ENCODE data around the gene TNRC6C. TPM values are rescaled to one million over a fixed set of nuclear protein-coding genes. Genes with fewer than 3 reads are reported as not detected.
A peak's percentile ranks its signal among the peaks of the same experiment; 100 is the strongest.

TNRC6C gene
- total and polyA plus RNA-seq, 2 of the 13 experiments (the other 11 are each of a cell fraction or from before 2014, with no cell fraction given): 0.66 to 4.9 TPM

- TF ChIP-seq NFAT5 (CRISPR knock-in tag; IDR thresholded peaks at IDR 0.05) (no peak), ZBTB1 (CRISPR knock-in tag; IDR thresholded peaks at IDR 0.05; ENCODE audit: borderline replicate concordance) (no peak), KLF15 (CRISPR knock-in tag; IDR thresholded peaks at IDR 0.05; ENCODE audit: borderline replicate concordance) (no peak), SUZ12 (IDR thresholded peaks at IDR 0.05; ENCODE audit: low read depth, low read length) (no peak), ZNF737 (CRISPR knock-in tag; IDR thresholded peaks at IDR 0.05; ENCODE audit: borderline replicate concordance) (no peak), LBX2 (CRISPR knock-in tag; IDR thresholded peaks at IDR 0.05; ENCODE audit: borderline replicate concordance) (no peak), ZNF496 (CRISPR knock-in tag; IDR thresholded peaks at IDR 0.05; ENCODE audit: insufficient replicate concordance) (no peak), ZNF276 (CRISPR knock-in tag; IDR thresholded peaks at IDR 0.05; ENCODE audit: low read depth) (no peak), ZNF253 (CRISPR knock-in tag; IDR thresholded peaks at IDR 0.05; ENCODE audit: borderline replicate concordance) (no peak), NKX3-1 (CRISPR knock-in tag; IDR thresholded peaks at IDR 0.05) (no peak), SMAD3 (CRISPR knock-in tag; IDR thresholded peaks at IDR 0.05) (peak; percentile 64; the same call in 1 of the 2 replicates), SP5 (CRISPR knock-in tag; IDR thresholded peaks at IDR 0.05; ENCODE audit: borderline replicate concordance, low read depth) (peak; percentile 33; the same call in 1 of the 2 replicates), MED8 (CRISPR knock-in tag; IDR thresholded peaks at IDR 0.05; ENCODE audit: insufficient replicate concordance) (no peak), ZBTB44 (CRISPR knock-in tag; IDR thresholded peaks at IDR 0.05) (no peak), ZKSCAN8 (CRISPR knock-in tag; IDR thresholded peaks at IDR 0.05; ENCODE audit: borderline replicate concordance) (no peak), HNF4G (IDR thresholded peaks at IDR 0.05; ENCODE audit: borderline replicate concordance, low read depth, low read length) (no peak), HNF4G (CRISPR knock-in tag; IDR thresholded peaks at IDR 0.05; ENCODE audit: borderline replicate concordance, low read depth) (0 out of 2 replicates have a peak, but pooled peaks have one; percentile 22), MXD4 (CRISPR knock-in tag; IDR thresholded peaks at IDR 0.05) (peak; percentile 59; the same call in 1 of the 2 replicates), ZNF766 (CRISPR knock-in tag; IDR thresholded peaks at IDR 0.05; ENCODE audit: borderline replicate concordance) (no peak)
Observed at GRCh38 chr17:78133971-78134898, 175.7 kb downstream of the TNRC6C start (continued).
